NCI-H748 treated with DMSO at 0.1 percent for 48 hours (cell line): ENCODE data around the gene C1orf159.

Experiments
- DNase-seq: peaks from one replicate; lab custom pipeline; 2025; lab: John Stamatoyannopoulos, UW

Gene C1orf159

DNA sequence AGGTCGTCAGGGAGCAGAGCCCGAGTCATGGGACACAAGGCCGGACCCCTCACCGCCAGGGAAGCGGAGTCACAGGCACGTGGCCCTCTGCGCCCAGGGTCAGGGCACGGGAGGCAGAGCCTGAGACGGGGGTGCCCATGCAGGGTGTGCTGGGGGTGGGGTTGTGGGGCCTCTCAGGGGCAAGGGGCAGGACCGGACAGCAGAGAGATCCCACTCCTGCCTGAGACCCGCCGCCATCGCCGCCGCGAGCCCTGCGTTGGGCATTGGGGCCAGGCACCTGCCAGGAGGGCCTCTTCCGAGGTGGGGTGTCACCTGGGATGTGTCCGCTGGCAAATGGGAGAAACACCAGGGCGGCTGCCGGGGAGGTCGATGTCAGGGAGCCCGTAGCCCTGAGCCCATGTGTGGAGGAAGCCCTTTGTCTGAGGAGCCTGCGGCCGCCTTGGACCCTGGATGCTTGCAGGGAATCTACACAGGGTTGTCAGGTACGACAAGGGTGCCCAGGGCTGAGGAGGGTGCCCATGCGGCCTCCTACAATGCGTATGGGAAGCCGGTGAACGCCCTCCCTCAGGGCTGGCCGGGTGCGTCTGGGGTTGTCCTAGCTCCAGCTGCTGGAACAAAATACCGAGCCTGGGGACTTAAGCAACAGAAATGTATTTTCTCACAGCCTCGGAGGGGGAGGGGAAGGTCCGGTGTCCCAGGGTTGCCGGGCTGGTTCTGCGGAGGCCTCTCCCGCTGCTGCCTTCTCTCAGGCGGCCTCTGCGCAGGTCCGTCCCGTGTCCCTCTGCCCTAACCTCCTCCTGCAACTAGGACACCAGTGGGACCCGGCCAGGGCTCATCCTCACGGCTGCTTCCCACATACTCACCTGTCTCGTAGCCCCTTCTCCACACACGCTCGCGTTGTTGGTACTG, 16.4 kb upstream of the C1orf159 start:
- no peak for DNase-seq

DNA sequence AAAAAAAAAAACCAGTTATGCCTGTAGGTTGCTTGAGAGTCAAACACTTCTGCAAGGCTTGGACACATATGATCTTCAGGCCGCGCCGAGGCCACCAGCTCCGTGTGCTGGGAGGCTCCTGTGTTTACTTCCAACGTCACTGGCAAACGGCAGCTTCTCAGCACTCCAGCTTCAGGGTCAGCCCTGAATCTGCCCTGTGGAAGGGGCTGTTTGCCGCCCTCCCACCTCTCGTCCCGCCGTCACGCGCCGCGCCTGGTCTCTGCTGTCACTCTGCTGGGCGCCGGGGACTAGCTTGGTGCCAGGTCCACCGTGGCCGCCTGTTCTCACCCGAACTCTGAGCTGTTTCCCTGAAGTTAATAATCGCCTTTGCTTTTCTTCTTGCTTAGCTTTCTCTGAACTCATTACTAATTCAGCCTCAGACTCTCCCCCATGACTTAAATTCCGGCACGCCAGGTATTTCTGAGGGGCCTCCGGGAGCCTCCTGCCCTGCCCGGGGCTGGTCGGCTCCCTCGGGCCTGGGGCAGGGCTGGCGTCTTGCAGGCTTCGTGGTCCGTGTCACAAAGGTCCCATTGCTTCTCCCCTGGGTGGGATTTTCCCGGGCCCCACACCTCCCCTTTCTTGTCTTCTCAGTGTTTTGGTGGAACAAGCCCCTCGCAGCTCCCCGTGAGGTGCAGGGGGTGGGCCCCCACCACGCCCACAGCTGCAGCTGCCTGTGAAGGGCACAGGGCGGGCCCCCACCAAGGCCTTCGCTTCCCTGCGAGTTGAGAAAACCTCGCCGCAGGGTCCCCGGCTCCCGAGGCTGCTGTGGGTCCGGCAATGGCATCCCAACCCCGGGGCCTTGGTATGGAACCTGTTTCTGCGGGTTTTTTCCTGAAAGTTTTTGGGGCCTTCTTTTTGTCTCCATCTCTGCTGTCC, 14.6 kb upstream of the C1orf159 start:
- no peak for DNase-seq

GRCh38 chr1:1129381-1129821, 13.5 kb upstream of the C1orf159 start:
- DNase-seq = no peak

- no peak for DNase-seq
These were observed 12.7 kb upstream of the C1orf159 start for GRCh38 chr1:1128454-1129139.

DNA sequence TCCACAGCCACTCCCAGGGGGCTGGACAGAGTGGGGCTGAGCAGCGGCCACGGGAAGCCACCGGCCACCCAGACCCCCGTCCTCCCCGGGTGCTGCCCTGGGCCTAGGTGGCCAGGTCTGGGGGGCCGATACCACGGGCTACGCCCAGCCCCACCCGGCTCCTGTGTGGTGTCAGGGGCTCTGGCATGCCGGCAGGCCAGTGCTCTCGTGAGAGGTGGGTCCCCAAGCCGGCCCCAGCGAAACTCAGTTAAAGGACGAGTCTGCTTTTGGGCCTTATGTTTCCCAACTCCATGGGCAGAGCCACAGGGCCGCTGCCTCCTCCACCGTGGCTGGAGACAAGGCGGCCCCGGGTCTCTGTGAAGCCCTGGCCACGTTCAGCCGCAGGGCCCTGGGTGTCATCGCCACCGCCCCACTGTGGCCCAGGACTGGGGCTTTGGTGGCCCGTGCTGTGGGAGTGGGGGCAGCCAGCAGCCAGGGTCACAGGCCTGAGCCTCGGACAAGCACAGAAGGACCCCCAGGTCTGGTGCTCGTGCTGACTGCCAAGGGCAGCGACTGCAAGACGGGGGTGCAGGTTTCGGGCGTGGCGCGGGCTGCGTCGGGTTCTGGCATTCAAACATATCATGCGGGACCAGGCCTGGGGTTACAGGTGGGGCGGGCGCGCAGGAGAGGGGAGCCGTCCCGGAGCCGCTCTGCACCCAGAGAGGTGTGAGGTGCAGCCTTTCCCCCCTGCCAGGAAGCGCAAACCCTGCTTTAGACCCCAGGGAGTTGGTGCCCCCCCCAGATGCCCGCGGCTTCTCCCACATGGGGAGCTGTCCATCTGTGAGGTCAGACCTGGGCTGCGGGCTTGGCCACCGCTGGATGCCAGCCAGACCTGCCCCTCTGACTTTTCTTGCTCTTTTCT, 11.9 kb upstream of the C1orf159 start:
- DNase-seq = no peak

DNA sequence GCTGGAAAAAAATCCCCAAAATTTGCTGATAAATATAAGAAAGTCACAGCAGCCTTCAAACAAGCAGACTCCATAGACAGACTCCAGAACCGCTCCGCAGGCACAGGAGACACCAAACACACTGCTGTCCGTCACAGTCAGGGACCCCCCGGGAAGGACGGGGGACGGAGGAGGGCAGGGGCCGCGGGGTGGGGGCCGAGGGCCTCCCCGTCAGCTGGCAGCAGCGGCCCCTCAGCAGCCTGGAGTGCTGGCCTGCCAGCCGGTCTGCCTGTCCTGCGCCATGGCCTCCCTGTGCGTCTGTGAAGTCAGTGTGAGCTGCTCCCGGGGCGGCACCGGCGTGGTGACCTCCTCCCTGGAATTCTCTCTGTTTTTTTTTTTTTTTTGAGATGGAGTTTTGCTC, 10.1 kb upstream of the C1orf159 start:
- no peak for DNase-seq

- no peak for DNase-seq
These were observed 9.1 kb upstream of the C1orf159 start for GRCh38 chr1:1124786-1125642.

DNA sequence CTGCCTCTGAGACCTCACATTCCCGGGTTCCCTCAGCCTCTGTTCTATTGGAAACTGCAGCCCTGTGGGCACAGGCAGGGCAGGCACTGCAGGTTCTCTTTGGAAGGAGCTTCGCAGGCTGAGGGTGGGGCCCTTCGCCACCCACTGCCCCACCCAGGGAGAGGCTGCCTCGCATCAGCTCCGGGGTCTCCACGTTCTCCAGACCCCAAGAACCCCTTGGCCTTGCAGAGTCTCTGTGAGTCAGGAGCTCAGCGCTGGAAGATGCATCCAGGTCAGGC, 8.6 kb upstream of the C1orf159 start:
- DNase-seq = no peak

DNA sequence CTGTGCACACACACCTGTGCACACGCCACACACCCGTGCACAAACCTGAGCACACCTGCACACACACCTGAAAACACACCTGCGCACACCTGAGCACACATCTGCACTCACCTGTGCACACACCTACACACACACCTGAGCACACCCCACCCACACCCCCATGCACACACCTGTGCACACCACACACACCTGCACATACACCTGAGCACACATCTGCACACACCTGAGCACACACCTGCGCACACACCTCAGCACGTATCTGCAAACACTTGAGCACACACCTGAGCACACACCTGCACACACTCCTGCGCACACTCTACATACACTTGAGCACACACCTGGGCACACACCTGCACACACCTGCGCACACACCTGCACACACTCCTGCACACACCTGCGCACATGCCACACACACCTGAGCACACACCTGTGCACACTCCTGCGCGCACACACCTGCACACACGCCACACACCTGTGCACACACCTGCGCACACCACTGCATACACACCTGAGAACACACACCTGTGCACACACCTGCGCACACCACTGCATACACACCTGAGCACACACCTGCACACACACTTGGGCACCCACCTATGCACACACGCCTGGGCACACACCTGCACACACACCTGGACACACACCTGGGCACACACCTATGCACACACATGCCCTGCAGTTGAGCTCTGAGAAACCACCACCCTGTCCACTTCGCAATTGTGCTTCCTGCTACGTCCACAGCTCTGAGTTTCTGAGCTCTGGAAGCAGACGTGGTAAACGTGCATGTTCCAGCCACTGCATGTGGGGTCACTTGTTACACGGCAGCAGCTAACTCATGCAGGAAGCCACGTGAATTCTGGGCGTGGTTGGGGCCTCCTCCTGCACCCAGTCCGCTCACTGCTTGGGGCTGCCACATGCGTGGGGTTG, 8.0 kb upstream of the C1orf159 start:
- DNase-seq = no peak

DNA sequence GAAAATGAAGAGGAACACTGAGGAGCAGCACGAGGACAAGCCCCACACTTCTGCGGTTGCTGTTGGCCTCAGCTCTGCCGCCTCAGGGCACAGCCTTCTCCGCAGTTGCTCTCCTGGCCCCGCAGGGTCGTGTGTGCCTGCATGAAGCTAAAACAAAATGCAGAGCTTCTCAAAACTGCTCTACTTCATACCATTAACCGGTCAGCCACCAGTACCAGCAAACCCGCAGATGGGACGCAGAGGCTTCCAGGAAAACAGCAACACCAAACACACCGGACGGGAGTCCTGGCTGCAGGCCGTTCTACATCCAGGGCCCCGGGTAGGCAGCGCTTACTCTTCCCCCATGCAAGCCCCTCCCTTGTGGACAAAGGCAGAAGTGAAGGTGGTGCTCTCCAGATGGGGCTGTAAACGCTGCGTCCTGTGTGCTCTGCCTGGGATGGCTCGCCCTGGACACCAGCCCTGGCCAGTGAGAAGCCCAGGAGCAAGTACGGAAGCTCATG, 7.1 kb upstream of the C1orf159 start:
- DNase-seq = no peak

GRCh38 chr1:1122078-1122811, 6.4 kb upstream of the C1orf159 start:
- DNase-seq = peak; percentile 4

- no peak for DNase-seq
These were observed 5.8 kb upstream of the C1orf159 start for GRCh38 chr1:1121611-1122077.

- DNase-seq = peak; percentile 61
These were observed 5.1 kb upstream of the C1orf159 start for GRCh38 chr1:1120866-1121591.

- no peak for DNase-seq
These were observed 4.2 kb upstream of the C1orf159 start for GRCh38 chr1:1120096-1120495.

DNA sequence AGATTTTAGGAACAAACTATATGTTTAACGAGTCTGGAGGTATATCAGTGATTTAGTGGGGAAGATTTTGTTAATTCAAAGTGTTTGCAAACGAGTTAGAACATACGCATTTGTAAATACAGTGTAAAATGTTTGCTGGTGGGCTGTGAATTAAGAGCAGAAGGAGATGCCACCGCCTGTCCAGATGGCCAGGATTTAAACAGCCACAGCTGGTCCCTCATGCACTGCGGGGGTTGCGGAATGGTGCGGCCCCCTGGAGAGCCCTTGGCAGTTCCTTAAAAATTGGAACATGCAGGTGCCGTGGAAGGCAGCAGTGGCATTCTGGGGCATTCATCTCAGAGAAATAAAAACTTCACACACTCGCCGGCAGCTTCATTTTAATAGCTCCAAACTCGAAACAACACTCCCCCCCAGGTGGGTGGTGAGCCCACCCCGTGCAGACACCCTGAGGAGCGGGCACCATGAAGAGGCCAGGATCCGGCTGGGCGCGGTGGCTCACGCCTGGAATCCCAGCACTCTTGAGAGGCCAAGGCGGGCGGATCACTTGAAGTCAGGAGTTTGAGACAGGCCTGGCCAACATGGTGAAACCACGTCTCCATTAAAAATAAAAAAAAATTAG, 3.5 kb upstream of the C1orf159 start:
- DNase-seq = no peak

DNA sequence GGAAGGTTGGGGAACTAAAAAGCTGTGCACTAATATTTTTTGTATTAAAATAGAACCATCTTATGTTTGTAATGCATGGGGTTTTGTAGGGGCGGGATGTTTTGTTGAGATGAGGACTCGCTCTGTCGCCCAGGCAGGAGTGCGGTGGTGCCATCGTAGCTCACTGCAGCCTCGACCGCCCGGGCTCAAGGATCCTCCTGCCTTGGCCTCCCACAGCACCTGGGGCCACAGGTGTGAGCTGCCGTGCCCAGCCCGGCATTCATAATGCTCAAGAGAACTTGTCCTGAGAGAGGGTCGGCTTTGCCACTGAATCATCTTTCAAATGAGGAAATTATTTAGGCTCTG, 3.0 kb upstream of the C1orf159 start:
- no peak for DNase-seq
